ENCODE results near the gene UBE2J2.

DNA sequence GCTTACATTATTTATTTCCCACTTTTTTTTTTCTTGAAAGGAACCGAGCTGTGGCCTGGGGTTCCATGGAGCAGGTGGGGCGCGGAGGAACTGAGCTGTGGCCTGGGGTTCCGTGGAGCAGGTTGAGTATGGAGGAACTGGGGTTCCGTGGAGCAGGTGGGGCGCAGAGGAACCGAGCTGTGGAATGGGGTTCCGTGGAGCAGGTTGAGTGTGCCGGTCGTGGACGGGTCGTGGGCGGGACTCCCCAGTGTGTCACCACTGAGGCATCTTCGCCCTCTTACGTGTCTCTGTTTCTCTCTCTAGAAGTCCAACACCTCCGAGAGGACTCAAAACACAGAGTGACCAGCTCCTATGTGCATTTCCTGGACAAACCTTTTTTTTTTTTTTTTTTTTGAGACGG, 5.4 kb upstream of the UBE2J2 start:
- TF ChIP-seq POLR2A (IDR thresholded peaks at IDR 0.05; ENCODE audit: low read length) (no peak), GATA1 (IDR thresholded peaks at IDR 0.05; ENCODE audit: low read depth, low read length) (no peak)
